ENCODE results near the gene PCSK2.
"Not testable (repeated sequence)": the region's sequence is repeated elsewhere in the genome, so short reads cannot be mapped to it uniquely, and the experiment has no call there.

PCSK2 gene

GRCh38 chr20:17202673-17203072 is 24.2 kb upstream of the PCSK2 start:
- TF ChIP-seq CTCF (IDR thresholded peaks at IDR 0.05; ENCODE audit: low read depth, low read length): no peak
- no peak overlapping the region for H3K4me3 ChIP-seq (ENCODE audit: low read depth, low read length)

GRCh38 chr20:17205084-17205813 is 21.6 kb upstream of the PCSK2 start:
- TF ChIP-seq CTCF (IDR thresholded peaks at IDR 0.05; ENCODE audit: low read depth, low read length): no peak
- no peak overlapping the region for H3K4me3 ChIP-seq (ENCODE audit: low read depth, low read length)

- no peak for TF ChIP-seq CTCF (IDR thresholded peaks at IDR 0.05; ENCODE audit: low read depth, low read length)
- no peak overlapping the region for H3K4me3 ChIP-seq (ENCODE audit: low read depth, low read length)
These were observed 16.5 kb upstream of the PCSK2 start for GRCh38 chr20:17210387-17210786.

GRCh38 chr20:17210983-17211382 is 15.9 kb upstream of the PCSK2 start:
- H3K4me3 ChIP-seq (ENCODE audit: low read depth, low read length): no peak overlapping the region
- TF ChIP-seq CTCF (IDR thresholded peaks at IDR 0.05; ENCODE audit: low read depth, low read length): no peak

- no peak overlapping the region for H3K4me3 ChIP-seq (ENCODE audit: low read depth, low read length)
- TF ChIP-seq CTCF (IDR thresholded peaks at IDR 0.05; ENCODE audit: low read depth, low read length): no peak
These were observed 11.7 kb upstream of the PCSK2 start for GRCh38 chr20:17215167-17215566.

GRCh38 chr20:17219856-17220255 is 7.0 kb upstream of the PCSK2 start:
- not testable (repeated sequence) for H3K4me3 ChIP-seq (ENCODE audit: low read depth, low read length)

GRCh38 chr20:17223553-17223952 is 3.3 kb upstream of the PCSK2 start:
- no peak for TF ChIP-seq CTCF (IDR thresholded peaks at IDR 0.05; ENCODE audit: low read depth, low read length)
- H3K4me3 ChIP-seq (ENCODE audit: low read depth, low read length): no peak overlapping the region

- peak overlapping the region; percentile 38 for H3K4me3 ChIP-seq (ENCODE audit: low read depth, low read length)
- TF ChIP-seq CTCF (IDR thresholded peaks at IDR 0.05; ENCODE audit: low read depth, low read length): no peak
These were observed 910 bp upstream of the PCSK2 start for GRCh38 chr20:17225851-17226409.
